ENCODE data around the gene FAM174B. TPM values are rescaled to one million over a fixed set of nuclear protein-coding genes. Genes with fewer than 3 reads are reported as not detected.

The FAM174B gene
- total RNA-seq, 2 experiments from 2014 or later: 3.4 to 3.6 TPM

DNA sequence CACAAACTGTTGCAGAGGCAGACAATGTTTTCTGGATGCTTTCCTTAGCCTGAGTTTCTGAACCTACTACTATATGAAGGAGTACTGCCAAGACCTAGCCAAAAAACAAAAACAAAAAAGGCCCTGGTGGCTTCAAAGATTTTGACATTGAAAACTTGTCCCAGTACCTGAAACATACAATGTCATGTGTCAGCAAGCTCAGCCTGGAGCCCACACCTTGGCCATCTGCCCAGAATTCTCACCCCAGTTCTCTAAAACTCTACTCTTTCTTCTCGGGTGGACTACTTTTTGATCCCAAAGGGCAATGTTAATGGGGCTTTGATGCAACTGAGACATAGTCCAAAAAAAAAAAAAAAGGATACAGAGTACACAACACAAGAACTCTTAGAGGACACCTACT, 81.4 kb downstream of the FAM174B start:
- Histone ChIP-seq H3K36me3 (ENCODE audit: insufficient read depth, low read length) (no peaks in the 10 kb centered on the region), H3K4me1 (ENCODE audit: insufficient read depth, low read length) (no peaks in the 10 kb centered on the region), H3K4me3 (ENCODE audit: low read length) (no peak overlapping the region), H3K27me3 (ENCODE audit: control insufficient read depth in 1 of 2, insufficient read depth in 2 of 2, low read length in 2 of 2) (peaks cover 0 to 4% of the 10 kb centered on the region in 2 experiments), H3K9me3 (ENCODE audit: control insufficient read depth in 1 of 2, insufficient read depth in 1 of 2, low read length in 2 of 2) (no peaks in the 10 kb centered on the region), H3K27ac (ENCODE audit: low read depth in 1 of 2, low read length in 2 of 2) (no peak overlapping the region)
- ChIA-PET POLR2A (no interaction called here), CTCF (no interaction called here)
- H3K27ac Mint-ChIP-seq: no peak overlapping the region
- no peak for DNase-seq
- TF ChIP-seq, protein P1, sequence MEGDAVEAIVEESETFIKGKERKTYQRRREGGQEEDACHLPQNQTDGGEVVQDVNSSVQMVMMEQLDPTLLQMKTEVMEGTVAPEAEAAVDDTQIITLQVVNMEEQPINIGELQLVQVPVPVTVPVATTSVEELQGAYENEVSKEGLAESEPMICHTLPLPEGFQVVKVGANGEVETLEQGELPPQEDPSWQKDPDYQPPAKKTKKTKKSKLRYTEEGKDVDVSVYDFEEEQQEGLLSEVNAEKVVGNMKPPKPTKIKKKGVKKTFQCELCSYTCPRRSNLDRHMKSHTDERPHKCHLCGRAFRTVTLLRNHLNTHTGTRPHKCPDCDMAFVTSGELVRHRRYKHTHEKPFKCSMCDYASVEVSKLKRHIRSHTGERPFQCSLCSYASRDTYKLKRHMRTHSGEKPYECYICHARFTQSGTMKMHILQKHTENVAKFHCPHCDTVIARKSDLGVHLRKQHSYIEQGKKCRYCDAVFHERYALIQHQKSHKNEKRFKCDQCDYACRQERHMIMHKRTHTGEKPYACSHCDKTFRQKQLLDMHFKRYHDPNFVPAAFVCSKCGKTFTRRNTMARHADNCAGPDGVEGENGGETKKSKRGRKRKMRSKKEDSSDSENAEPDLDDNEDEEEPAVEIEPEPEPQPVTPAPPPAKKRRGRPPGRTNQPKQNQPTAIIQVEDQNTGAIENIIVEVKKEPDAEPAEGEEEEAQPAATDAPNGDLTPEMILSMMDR (IDR thresholded peaks at IDR 0.05): no peak
- intact Hi-C loops (cut with DNase I, micrococcal nuclease): no loop called here
- no peak overlapping the region for H3K4me3 Mint-ChIP-seq
- peaks cover 18% of the 10 kb centered on the region for H3K27me3 Mint-ChIP-seq
- no peaks in the 10 kb centered on the region for H3K36me3 Mint-ChIP-seq (ENCODE audit: low read depth)
- H3K9me3 Mint-ChIP-seq: no peaks in the 10 kb centered on the region
- H3K4me1 Mint-ChIP-seq (ENCODE audit: low read depth): no peaks in the 10 kb centered on the region
- ATAC-seq (ENCODE audit: poor library complexity): no peak

DNA sequence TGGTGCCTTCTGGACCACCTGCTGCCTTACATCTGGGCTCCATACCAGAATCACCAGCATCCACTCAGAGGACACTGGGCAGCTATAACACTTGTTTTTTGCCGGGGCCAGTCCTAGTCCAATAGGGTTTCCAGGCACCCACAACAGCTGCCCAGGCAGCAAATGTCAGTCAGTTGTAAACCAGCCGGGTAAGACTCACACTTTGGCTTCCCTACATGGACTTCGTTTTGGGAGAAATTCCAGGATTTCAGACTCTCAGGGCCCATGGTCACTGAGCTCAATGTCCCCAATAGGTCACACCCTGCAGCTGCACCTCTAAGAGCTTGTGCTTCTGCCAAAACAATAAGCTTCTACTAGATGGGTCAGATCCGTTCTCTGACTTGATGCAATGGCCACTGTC, 83.8 kb downstream of the FAM174B start:
- Histone ChIP-seq H3K4me3 (ENCODE audit: low read length) (no peak overlapping the region), H3K4me1 (ENCODE audit: insufficient read depth, low read length) (no peaks in the 10 kb centered on the region), H3K36me3 (ENCODE audit: insufficient read depth, low read length) (no peaks in the 10 kb centered on the region), H3K27ac (ENCODE audit: low read depth in 1 of 2, low read length in 2 of 2) (no peak overlapping the region), H3K27me3 (ENCODE audit: control insufficient read depth in 1 of 2, insufficient read depth in 2 of 2, low read length in 2 of 2) (peaks cover 3 to 4% of the 10 kb centered on the region in 2 experiments), H3K9me3 (ENCODE audit: control insufficient read depth in 1 of 2, insufficient read depth in 1 of 2, low read length in 2 of 2) (no peaks in the 10 kb centered on the region)
- ATAC-seq (ENCODE audit: poor library complexity) (no peak), DNase-seq (no peak)
- Mint-ChIP-seq H3K9me3 (no peaks in the 10 kb centered on the region), H3K4me3 (no peak overlapping the region), H3K27me3 (peaks cover 24% of the 10 kb centered on the region), H3K36me3 (ENCODE audit: low read depth) (no peaks in the 10 kb centered on the region), H3K4me1 (ENCODE audit: low read depth) (no peaks in the 10 kb centered on the region), H3K27ac (no peak overlapping the region)
- ChIA-PET CTCF (no interaction called here), POLR2A (no interaction called here)
- intact Hi-C loops (cut with DNase I, micrococcal nuclease): no loop called here
- TF ChIP-seq, protein P1 (IDR thresholded peaks at IDR 0.05): no peak

DNA sequence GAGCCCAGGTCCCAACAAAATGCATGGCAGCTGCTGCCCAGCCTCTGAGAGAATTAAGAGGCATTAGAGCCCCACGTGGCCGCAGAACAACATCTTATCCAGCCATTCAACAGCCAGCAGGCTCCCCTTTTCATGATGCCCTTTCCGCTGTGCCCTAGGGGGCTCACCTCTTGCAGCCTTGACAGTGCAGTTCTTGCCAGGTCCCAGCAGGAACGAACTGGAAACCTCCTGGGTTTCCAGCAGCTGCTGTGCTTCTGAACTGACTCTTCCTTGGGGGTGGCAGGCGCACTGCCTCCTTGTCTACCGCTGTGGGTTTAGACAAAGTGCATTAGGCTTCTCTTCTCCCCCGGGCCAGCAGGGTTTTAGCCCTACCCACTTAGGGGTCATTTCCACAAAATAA, 85.2 kb downstream of the FAM174B start:
- no peak overlapping the region for H3K4me3 Mint-ChIP-seq
- TF ChIP-seq, protein P1 (IDR thresholded peaks at IDR 0.05): no peak
- POLR2A ChIA-PET: no interaction called here

More for the DNA sequence above, 85.2 kb downstream of the FAM174B start:
- Histone ChIP-seq H3K36me3 (ENCODE audit: insufficient read depth, low read length) (no peaks in the 10 kb centered on the region), H3K4me3 (ENCODE audit: low read length) (no peak overlapping the region), H3K27me3 (ENCODE audit: control insufficient read depth in 1 of 2, insufficient read depth in 2 of 2, low read length in 2 of 2) (peaks cover 3 to 4% of the 10 kb centered on the region in 2 experiments), H3K9me3 (ENCODE audit: control insufficient read depth in 1 of 2, insufficient read depth in 1 of 2, low read length in 2 of 2) (peaks cover 0 to 4% of the 10 kb centered on the region in 2 experiments), H3K4me1 (ENCODE audit: insufficient read depth, low read length) (no peaks in the 10 kb centered on the region), H3K27ac (ENCODE audit: low read depth in 1 of 2, low read length in 2 of 2) (no peak overlapping the region)
- Mint-ChIP-seq H3K9me3 (no peaks in the 10 kb centered on the region), H3K27ac (no peak overlapping the region), H3K4me1 (ENCODE audit: low read depth) (no peaks in the 10 kb centered on the region), H3K27me3 (peaks cover 24% of the 10 kb centered on the region), H3K36me3 (ENCODE audit: low read depth) (no peaks in the 10 kb centered on the region)
- intact Hi-C loops (cut with DNase I, micrococcal nuclease): no loop called here
- ATAC-seq (ENCODE audit: poor library complexity) (no peak), DNase-seq (no peak)
- CTCF ChIA-PET: no interaction called here

Data from CD4-positive, alpha-beta T cell (primary cell).